ENCODE data around the gene GABBR1. TPM values are rescaled to one million over a fixed set of nuclear protein-coding genes. Genes with fewer than 3 reads are reported as not detected.

GABBR1 gene
- total RNA-seq, 2 experiments from 2014 or later: 78.4 to 79.9 TPM

DNA sequence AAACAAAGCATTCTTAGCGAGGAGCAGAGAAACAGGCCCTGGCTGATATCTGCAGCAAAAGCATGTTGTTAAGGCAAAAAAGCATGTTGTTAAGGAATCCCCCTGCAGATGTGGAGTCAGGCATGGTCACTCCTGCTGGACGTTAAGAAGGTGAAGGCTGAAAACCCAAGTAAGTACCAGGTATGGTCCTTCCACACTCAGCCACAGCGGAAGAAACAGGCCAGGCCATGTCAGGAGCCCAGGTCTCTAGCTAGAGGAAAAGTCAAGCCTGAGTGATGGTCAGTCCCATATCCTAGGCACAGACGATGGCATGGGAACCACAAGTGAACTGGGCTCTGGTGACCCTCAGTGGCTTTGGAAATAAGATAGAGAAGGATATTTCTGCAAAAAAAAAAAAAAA is 112.8 kb downstream of the GABBR1 start:
- Mint-ChIP-seq H3K27ac (no peak overlapping the region), H3K4me1 (ENCODE audit: low read depth) (peaks cover 8% of the 10 kb centered on the region), H3K36me3 (ENCODE audit: low read depth) (no peaks in the 10 kb centered on the region), H3K27me3 (peaks cover 19% of the 10 kb centered on the region), H3K9me3 (no peaks in the 10 kb centered on the region), H3K4me3 (no peak overlapping the region)
- Histone ChIP-seq H3K27ac (ENCODE audit: low read depth in 1 of 2, low read length in 2 of 2) (no peak overlapping the region), H3K4me3 (ENCODE audit: low read length) (no peak overlapping the region), H3K36me3 (ENCODE audit: insufficient read depth, low read length) (no peaks in the 10 kb centered on the region), H3K27me3 (ENCODE audit: control insufficient read depth in 1 of 2, insufficient read depth in 2 of 2, low read length in 2 of 2) (peaks cover 4 to 11% of the 10 kb centered on the region in 2 experiments), H3K4me1 (ENCODE audit: insufficient read depth, low read length) (peaks cover 4% of the 10 kb centered on the region), H3K9me3 (ENCODE audit: control insufficient read depth in 1 of 2, insufficient read depth in 1 of 2, low read length in 2 of 2) (no peaks in the 10 kb centered on the region)
- intact Hi-C loops (cut with DNase I, micrococcal nuclease): no loop called here
- CTCF ChIA-PET: no interaction called here
- TF ChIP-seq, protein P1, sequence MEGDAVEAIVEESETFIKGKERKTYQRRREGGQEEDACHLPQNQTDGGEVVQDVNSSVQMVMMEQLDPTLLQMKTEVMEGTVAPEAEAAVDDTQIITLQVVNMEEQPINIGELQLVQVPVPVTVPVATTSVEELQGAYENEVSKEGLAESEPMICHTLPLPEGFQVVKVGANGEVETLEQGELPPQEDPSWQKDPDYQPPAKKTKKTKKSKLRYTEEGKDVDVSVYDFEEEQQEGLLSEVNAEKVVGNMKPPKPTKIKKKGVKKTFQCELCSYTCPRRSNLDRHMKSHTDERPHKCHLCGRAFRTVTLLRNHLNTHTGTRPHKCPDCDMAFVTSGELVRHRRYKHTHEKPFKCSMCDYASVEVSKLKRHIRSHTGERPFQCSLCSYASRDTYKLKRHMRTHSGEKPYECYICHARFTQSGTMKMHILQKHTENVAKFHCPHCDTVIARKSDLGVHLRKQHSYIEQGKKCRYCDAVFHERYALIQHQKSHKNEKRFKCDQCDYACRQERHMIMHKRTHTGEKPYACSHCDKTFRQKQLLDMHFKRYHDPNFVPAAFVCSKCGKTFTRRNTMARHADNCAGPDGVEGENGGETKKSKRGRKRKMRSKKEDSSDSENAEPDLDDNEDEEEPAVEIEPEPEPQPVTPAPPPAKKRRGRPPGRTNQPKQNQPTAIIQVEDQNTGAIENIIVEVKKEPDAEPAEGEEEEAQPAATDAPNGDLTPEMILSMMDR (IDR thresholded peaks at IDR 0.05): no peak
- POLR2A ChIA-PET: no interaction called here
- DNase-seq (no peak), ATAC-seq (ENCODE audit: poor library complexity) (no peak)

DNA sequence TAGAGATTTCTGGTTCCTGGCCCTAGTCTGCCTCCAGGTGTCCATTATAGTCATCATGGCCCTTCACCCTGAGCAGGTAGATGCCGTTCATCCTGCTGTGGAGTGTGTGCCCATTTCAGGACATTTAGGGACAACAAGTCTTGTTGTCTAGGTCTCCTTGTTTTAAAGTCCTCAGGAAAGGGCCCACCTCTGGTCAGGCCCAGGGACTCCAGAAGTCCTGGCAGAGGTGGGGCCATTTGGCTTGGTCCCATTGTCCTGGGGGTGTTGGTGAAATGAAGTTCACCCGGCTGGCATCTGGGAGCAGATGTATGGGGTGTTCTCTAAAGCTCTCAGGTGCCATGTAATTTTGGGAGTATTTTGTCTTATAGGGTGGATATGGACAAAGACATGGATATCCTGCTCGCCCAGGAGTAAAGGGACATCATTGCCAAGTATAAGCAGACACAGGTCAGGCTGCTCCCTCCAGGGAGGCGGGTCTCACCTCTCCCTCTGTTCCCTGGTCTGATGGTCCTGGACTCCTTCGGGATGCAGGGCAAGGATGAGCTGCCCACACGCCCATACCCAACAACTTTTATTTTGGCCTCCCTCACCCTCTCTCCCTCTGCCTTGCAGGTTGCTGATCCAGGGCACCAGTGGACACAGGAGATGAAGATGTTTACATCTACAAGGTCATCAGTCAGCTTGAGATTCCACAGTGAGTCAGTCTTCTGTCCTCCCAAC is 113.5 kb downstream of the GABBR1 start:
- TF ChIP-seq, protein P1 (IDR thresholded peaks at IDR 0.05): no peak
- H3K27ac ChIP-seq (ENCODE audit: low read depth in 1 of 2, low read length in 2 of 2): no peak overlapping the region
- H3K36me3 ChIP-seq (ENCODE audit: insufficient read depth, low read length): no peaks in the 10 kb centered on the region
- H3K27me3 ChIP-seq (ENCODE audit: control insufficient read depth in 1 of 2, insufficient read depth in 2 of 2, low read length in 2 of 2): peaks cover 4% of the 10 kb centered on the region in 2 experiments
- H3K27me3 Mint-ChIP-seq: peaks cover 13% of the 10 kb centered on the region
- no peak overlapping the region for H3K4me3 ChIP-seq (ENCODE audit: low read length)
- no peaks in the 10 kb centered on the region for H3K9me3 ChIP-seq (ENCODE audit: control insufficient read depth in 1 of 2, insufficient read depth in 1 of 2, low read length in 2 of 2)
- H3K9me3 Mint-ChIP-seq: no peaks in the 10 kb centered on the region
- DNase-seq: no peak
- H3K36me3 Mint-ChIP-seq (ENCODE audit: low read depth): no peaks in the 10 kb centered on the region
- ChIA-PET POLR2A (no interaction called here), CTCF (no interaction called here)
- H3K27ac Mint-ChIP-seq: no peak overlapping the region
- peaks cover 4% of the 10 kb centered on the region for H3K4me1 ChIP-seq (ENCODE audit: insufficient read depth, low read length)
- intact Hi-C loops (cut with DNase I, micrococcal nuclease): no loop called here
- H3K4me3 Mint-ChIP-seq: no peak overlapping the region
- ATAC-seq (ENCODE audit: poor library complexity): no peak
- H3K4me1 Mint-ChIP-seq (ENCODE audit: low read depth): peaks cover 8% of the 10 kb centered on the region

DNA sequence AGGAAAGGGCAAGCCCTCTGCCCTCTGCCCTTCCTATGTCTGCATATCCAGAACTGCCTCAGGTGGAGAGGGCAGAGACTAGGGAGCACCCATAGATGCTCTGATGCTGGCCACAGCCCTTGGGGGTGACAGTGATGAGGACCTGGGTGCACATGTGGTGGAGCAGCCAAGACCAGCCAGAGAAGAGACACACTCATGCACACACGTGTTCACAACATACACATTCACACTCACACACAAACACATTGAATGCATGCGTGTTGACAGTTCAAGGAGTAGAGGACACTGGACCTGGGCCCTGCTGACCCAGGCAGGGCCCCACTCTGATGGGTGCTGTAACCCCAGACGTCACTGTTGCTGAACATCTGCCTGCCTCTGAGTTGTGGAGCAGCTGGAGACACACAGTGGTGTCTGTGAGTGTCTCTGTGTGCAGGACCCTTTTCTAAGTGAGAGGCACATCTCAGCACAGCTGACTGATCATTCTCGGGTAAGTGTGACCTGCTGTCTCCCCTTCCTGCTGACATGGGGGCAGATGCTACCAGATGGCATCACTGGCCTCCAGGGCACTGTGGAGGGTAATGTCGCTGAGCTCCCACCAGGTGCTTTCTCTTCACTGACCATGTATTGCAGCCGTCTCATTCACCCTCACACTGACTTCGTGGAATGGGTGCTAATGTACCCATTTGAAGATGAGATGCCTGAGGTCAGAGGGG is 115.1 kb downstream of the GABBR1 start:
- intact Hi-C loops (cut with DNase I, micrococcal nuclease): no loop called here
- no peak overlapping the region for H3K4me3 Mint-ChIP-seq

More for the DNA sequence above, 115.1 kb downstream of the GABBR1 start:
- POLR2A ChIA-PET: no interaction called here
- DNase-seq (no peak), ATAC-seq (ENCODE audit: poor library complexity) (no peak)
- no peaks in the 10 kb centered on the region for H3K36me3 Mint-ChIP-seq (ENCODE audit: low read depth)
- no peak overlapping the region for H3K27ac ChIP-seq (ENCODE audit: low read depth in 1 of 2, low read length in 2 of 2)
- H3K27me3 Mint-ChIP-seq: peaks cover 10% of the 10 kb centered on the region
- peaks cover 4% of the 10 kb centered on the region for H3K4me1 ChIP-seq (ENCODE audit: insufficient read depth, low read length)
- H3K9me3 ChIP-seq (ENCODE audit: control insufficient read depth in 1 of 2, insufficient read depth in 1 of 2, low read length in 2 of 2): no peaks in the 10 kb centered on the region
- H3K27me3 ChIP-seq (ENCODE audit: control insufficient read depth in 1 of 2, insufficient read depth in 2 of 2, low read length in 2 of 2): peaks cover 0 to 4% of the 10 kb centered on the region in 2 experiments
- H3K36me3 ChIP-seq (ENCODE audit: insufficient read depth, low read length): no peaks in the 10 kb centered on the region
- H3K4me1 Mint-ChIP-seq (ENCODE audit: low read depth): peaks cover 8% of the 10 kb centered on the region
- H3K27ac Mint-ChIP-seq: no peak overlapping the region
- CTCF ChIA-PET: no interaction called here
- no peaks in the 10 kb centered on the region for H3K9me3 Mint-ChIP-seq
- TF ChIP-seq, protein P1 (IDR thresholded peaks at IDR 0.05): no peak
- H3K4me3 ChIP-seq (ENCODE audit: low read length): no peak overlapping the region
